HUES48 (cell line): ENCODE results near the gene TBX4.

Experiments used
- H3K27ac ChIP-seq: one replicate; pipeline ENCODE4 v1.7.0; 2013; ENCODE audit warnings: low read depth, low read length, inconsistent platforms
- H3K27me3 ChIP-seq: 2 replicates; pipeline ENCODE4 v1.6.1; 2013; ENCODE audit warnings: mild to moderate bottlenecking, low read length; ENCODE audit not compliant: control insufficient read depth, insufficient read depth
- H3K36me3 ChIP-seq: 2 replicates; pipeline ENCODE4 v1.6.1; 2013; ENCODE audit warnings: low read length; ENCODE audit not compliant: control insufficient read depth, insufficient read depth
- H3K4me1 ChIP-seq: 2 replicates; pipeline ENCODE4 v1.6.1; 2013; ENCODE audit warnings: mild to moderate bottlenecking, low read length; ENCODE audit not compliant: control insufficient read depth, insufficient read depth
- H3K4me3 ChIP-seq: 2 replicates; pipeline ENCODE4 v1.5.1; 2013; ENCODE audit warnings: mild to moderate bottlenecking, low read depth, low read length
- H3K9ac ChIP-seq: 2 replicates; pipeline ENCODE4 v1.6.1; 2013; ENCODE audit warnings: mild to moderate bottlenecking, low read depth, low read length, moderate library complexity
- H3K9me3 ChIP-seq: 2 replicates; pipeline ENCODE4 v1.6.1; 2013; ENCODE audit warnings: low read length; ENCODE audit not compliant: control insufficient read depth, insufficient read depth

Gene TBX4

DNA sequence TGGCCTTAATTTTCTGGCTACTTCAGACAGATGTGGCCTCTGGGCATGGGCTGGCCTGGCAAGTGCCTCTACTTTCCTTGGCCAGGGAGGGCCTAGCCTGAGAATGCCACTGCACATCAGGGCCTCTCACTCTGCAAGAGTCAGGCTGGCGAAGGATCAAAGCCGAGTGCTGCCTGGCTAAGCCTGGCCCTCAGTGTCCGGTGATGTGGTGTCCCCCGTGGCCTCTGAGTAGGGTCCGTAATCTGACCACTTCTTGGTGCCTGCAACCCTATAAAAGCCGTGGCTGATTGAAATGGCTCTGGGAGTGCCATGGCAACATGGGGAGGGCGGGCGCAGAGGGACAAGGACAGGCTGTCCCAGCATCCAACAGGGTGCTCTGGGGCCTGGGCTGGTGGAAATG lies 30.2 kb downstream of the TBX4 start:
- Histone ChIP-seq H3K27me3 (no peaks in the 10 kb centered on the region), H3K27ac (no peak overlapping the region), H3K9ac (no peak overlapping the region), H3K4me1 (peaks cover 5% of the 10 kb centered on the region; the same call in 1 of the 2 replicates), H3K4me3 (no peak overlapping the region), H3K36me3 (no peaks in the 10 kb centered on the region), H3K9me3 (no peaks in the 10 kb centered on the region)

DNA sequence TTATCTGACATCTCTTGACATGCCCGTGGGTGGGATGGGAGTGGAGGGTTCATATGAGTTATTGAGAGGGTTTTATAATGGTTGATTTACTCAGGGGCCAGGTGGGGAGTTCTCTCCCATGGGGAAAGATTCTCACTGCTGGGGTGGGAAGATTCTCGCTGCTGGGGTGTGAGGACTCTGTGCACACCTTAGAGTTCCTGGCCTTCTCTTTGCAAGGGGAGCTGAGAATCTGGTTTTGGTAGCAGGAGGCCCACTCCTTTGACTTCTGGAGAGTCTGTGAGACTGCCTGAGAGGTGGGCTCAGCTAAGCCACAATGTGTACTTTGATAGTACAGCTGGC lies 31.5 kb downstream of the TBX4 start:
- H3K27ac ChIP-seq, result no peak overlapping the region
- H3K27me3 ChIP-seq, result no peaks in the 10 kb centered on the region
- H3K36me3 ChIP-seq, result no peaks in the 10 kb centered on the region

DNA sequence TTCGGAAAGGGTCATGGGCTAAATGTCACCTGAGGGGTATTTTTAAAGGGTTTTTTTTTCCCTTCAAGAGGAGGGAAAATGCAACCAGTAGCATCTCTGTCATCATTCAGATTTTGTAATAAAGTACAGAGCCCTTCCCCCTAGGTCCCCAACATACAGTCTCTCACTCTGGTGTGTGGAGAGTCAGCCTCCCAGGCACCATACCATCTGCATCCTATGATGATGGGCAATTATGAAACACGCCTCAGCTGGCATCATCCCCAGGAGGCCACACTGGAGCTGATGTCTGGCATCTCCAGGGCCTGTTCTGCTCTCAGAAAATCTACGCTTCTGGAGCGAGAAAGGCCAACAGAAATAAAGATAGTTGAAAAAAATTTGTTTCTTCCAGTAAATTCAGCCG lies 32.0 kb downstream of the TBX4 start:
- peaks cover 5% of the 10 kb centered on the region; the same call in 1 of the 2 replicates for H3K4me1 ChIP-seq
- H3K27ac ChIP-seq, result no peak overlapping the region
- H3K36me3 ChIP-seq, result no peaks in the 10 kb centered on the region
- H3K27me3 ChIP-seq, result no peaks in the 10 kb centered on the region
- H3K4me3 ChIP-seq, result no peak overlapping the region
- H3K9me3 ChIP-seq, result no peaks in the 10 kb centered on the region
- no peak overlapping the region for H3K9ac ChIP-seq

More for the DNA sequence above, 31.5 kb downstream of the TBX4 start:
- Histone ChIP-seq H3K9me3 (no peaks in the 10 kb centered on the region), H3K4me3 (no peak overlapping the region), H3K4me1 (peaks cover 5% of the 10 kb centered on the region; the same call in 1 of the 2 replicates), H3K9ac (no peak overlapping the region)

DNA sequence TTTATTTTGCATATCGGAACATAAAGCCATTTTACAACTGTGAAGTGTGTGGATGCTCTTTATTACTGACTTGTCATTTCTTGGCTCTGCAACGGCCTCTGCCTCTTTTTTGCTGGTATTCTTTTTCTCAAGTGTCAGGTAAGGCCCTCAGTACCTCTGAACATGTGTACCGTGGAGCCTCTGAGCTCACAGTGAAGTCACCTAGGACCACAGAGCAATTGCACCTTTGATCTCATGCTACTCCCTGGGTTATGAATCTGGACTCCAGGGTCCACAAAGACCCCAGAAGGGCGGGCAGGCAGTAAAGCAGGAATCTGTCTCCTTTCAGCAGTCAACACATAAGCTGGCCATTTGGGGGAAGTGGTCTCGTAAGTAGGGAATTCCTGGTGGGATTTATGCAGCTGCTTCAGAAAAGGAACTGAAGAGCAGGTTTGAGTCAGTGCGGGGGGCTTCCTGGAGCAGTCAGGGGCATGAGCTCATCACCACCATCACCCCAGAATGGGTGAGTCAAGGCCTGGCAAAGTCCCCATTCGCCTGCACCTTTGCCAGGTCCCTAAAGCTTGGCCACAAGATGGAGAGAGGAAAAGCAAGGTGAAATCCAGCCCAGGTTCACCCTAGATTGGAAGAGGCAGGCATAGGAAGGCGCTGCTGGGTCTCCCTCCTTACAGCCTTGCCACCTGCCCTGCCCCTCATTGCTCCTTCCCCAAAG lies 33.0 kb downstream of the TBX4 start:
- Histone ChIP-seq H3K36me3 (no peaks in the 10 kb centered on the region), H3K27ac (no peak overlapping the region), H3K9me3 (no peaks in the 10 kb centered on the region), H3K27me3 (no peaks in the 10 kb centered on the region), H3K4me1 (peaks cover 5% of the 10 kb centered on the region; the same call in 1 of the 2 replicates), H3K9ac (no peak overlapping the region), H3K4me3 (no peak overlapping the region)

DNA sequence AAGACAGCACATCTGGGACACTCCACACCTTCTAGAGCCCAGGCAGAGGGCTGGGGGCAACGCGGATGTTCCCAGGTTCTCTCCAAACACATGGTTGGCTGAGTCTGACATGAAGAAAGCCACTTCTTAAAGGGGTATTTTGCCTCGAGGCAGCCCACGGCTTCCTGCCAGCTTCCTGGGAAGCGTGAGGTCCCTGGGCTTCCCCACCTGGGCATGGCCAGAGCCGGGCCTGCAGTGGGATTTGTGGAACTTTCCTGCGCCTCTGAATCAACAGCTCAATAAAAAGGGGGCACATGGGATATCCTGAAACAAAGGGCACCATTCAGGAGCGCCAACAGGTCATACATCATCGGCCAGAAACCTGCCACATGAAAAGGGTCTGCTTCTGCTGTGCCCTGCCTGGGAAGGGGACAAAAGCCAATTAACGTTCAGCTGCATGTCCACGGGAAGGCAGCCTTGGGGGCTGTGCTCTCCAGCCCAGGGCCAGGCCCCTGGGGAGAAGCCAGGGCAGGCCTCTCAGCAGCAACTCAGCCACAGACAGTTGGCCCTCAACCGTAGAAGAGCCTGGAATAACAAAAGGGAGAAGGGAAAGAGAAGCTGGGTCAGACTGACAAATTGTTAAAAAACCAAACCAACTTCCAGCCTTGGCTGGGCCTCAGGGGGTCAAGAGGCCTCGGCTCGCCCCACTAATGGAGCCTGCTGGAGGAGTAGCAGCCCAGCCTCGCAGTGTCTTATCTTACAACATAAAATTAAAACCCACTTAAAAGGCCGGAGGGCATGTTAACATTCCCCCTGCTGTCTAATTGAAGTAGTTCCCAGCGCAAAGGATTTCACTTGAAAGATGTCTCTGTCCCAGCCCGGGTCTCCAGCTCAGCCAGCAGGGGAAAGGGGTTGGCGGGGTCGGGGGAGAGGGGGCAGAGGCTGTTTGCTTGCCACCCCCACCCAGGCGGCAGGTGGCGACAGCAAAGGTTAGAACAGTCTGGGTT lies 34.2 kb downstream of the TBX4 start:
- Histone ChIP-seq H3K9me3 (no peaks in the 10 kb centered on the region), H3K4me3 (no peak overlapping the region), H3K36me3 (no peaks in the 10 kb centered on the region), H3K27ac (no peak overlapping the region), H3K9ac (no peak overlapping the region), H3K27me3 (no peaks in the 10 kb centered on the region), H3K4me1 (peaks cover 5% of the 10 kb centered on the region; the same call in 1 of the 2 replicates)

DNA sequence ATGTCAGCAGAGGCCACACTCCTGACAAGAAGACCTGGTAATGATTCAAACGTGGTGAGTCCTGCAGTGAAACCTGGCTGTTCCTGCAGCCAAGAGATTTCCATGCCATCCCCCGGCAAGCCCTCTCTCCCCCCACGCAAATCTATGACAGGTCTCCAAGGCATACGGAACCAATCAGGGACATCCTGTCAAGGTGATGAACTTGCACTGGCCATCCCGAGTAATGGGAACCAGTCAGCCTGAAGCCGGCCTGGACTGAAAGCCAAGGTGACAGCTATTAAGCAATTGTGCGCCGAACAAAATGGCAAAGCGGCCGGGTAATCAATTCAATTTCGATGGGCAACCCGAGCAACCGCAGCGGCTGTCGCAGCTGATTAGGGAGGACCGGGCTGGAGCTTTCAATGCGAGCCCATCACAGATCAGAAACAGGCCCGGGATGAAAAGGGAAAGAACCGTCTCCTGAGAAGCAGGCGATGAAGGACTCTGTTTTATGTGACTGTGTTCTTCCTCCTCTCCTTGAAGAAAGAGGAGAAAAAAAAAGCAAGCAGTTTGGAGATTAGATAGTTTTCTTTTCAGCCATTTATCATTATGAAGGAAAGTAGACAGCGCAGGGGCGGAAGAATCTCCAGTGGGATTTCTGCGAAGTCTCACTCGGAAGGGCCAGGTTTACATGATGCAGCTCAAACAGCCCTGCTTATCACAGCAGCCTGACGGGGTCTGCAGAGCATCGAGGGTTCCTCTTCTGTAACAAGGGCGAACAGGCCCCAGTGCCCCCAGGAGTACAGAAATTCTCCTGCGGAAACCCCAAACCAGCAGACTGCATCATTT lies 35.2 kb downstream of the TBX4 start:
- Histone ChIP-seq H3K4me1 (peaks cover 5% of the 10 kb centered on the region; the same call in 1 of the 2 replicates), H3K36me3 (no peaks in the 10 kb centered on the region), H3K4me3 (no peak overlapping the region), H3K9ac (no peak overlapping the region), H3K27me3 (no peaks in the 10 kb centered on the region), H3K9me3 (no peaks in the 10 kb centered on the region), H3K27ac (no peak overlapping the region)

DNA sequence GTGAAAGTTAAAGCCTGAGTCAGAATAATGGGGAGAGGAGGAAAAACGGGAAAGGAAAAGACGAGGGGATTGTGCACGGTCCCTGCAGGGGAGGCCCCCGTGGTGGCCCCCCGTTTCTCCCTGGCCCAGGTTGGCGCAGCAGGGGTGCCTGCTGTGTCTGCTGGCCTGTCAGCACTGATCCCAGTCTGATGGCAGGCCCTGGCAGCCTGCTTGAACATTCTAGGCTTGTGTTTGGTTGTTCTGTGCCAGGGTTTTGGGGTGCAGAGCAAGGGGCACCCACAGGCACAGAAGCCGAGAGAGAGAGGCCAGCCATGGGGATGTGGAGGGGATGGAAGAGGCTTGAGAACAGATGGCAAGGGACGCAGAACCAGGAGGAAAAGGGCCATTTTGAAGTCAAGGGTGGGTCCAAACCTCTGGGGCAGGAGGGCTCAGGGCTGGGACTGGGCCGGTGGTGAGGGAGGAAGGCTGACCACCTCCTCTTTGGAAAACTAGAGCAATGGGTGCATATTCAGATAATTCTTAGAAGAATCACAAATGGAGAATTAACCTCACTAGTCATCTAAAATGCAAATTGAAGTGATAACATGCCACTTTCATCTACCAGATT lies 35.9 kb downstream of the TBX4 start:
- Histone ChIP-seq H3K4me3 (no peak overlapping the region), H3K9me3 (no peaks in the 10 kb centered on the region), H3K4me1 (peaks cover 5% of the 10 kb centered on the region; the same call in 1 of the 2 replicates), H3K27ac (no peak overlapping the region), H3K36me3 (no peaks in the 10 kb centered on the region), H3K9ac (no peak overlapping the region), H3K27me3 (no peaks in the 10 kb centered on the region)

DNA sequence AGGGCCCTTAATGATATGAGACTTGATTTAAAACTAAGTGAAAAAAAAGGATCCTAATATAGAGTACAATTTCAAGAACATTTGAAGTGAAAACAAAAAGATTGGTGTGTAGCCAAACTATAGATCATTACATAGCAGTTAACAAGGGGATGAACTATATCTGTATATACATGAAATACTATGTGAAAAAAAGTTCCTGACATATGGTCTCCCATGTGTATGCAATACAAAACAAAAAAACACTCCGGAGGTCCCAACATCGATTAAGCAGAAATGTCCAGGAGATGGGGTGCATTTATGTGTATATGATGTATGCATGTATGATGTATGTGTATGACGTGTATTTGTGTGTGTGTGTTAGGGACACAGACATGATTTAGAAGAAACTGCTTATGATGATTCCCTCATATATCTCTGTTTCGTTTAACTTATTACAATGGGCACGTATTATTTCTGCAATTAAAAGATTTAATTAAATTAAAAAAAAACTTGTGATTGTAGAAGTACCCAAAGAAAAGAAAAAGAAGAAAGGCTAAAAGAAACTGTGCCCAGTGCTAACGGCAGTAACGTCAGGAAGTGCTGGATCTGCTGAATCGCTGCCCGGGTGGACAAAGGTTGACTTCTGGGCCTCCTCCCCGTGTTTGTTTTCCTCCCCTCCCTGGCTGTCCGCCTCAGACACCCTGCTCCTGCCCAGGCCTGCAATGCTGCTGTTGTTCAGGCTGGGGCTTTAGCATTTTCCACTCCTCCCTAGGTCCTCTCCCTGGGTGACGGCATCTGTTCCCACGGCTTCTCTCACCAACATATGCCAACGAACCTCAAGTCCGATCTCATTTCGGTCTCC lies 36.9 kb downstream of the TBX4 start:
- Histone ChIP-seq H3K27ac (no peak overlapping the region), H3K4me3 (no peak overlapping the region)

DNA sequence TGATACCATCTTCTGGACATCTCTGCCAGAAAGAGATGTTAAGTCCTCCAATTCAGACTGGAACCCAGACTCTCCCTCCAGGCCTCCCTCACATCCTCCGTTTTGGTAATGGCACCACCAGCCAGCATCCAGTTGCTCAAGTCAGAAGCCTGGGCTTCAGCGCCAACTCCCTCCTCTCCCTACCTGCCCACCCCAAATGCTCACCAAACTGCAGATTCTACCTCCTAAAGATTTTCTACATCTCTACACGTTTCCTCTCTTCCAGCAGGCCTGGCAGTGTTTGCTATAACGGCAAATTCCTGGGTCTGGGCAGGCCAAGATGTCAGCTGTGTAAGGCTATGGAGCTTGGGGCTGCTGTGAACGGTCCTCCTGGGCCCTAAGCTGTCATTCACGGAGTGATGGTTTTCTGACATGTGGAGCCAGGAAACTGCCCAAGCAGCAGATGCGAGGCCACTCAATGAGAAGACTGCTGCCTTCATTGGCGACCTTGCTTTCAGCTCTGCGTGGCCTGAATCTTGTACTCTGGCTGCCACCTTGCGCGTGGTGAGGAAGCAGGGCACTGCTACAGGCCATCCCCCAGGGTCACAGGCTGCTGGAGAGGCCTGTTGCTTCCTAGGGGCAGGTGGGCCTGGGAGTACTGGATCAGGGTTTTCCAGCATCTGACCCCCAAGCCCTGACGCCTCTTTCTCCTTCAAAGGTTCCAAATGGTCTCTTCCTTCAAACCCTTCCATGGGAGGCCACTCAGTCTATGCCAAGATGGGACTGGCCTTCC lies 37.7 kb downstream of the TBX4 start:
- H3K9me3 ChIP-seq, result no peaks in the 10 kb centered on the region
- H3K27ac ChIP-seq, result no peak overlapping the region
- peaks cover 5% of the 10 kb centered on the region; the same call in 1 of the 2 replicates for H3K4me1 ChIP-seq
- H3K36me3 ChIP-seq, result no peaks in the 10 kb centered on the region
- no peaks in the 10 kb centered on the region for H3K27me3 ChIP-seq
- H3K9ac ChIP-seq, result no peak overlapping the region
- no peak overlapping the region for H3K4me3 ChIP-seq

More for the DNA sequence above, 36.9 kb downstream of the TBX4 start:
- no peaks in the 10 kb centered on the region for H3K27me3 ChIP-seq
- H3K36me3 ChIP-seq, result no peaks in the 10 kb centered on the region
- no peak overlapping the region for H3K9ac ChIP-seq
- H3K4me1 ChIP-seq, result peaks cover 5% of the 10 kb centered on the region; the same call in 1 of the 2 replicates
- H3K9me3 ChIP-seq, result no peaks in the 10 kb centered on the region
